ENCODE data around the gene ARL3. TPM values are rescaled to one million over a fixed set of nuclear protein-coding genes. Genes with fewer than 3 reads are reported as not detected.

The ARL3 gene
- total RNA-seq, 1 donor from 2014 or later: 7.3 TPM

- intact Hi-C loops (cut with DNase I): no loop called here
- peak overlapping the region; percentile 91 for H3K4me3 ChIP-seq
- ATAC-seq: peak; percentile 84 to 85
- TF ChIP-seq CTCF (IDR thresholded peaks at IDR 0.05): no peak
- peaks cover 9% of the 10 kb centered on the region for H3K4me1 ChIP-seq
- DNase-seq: peak; percentile 99
- peak overlapping the region; percentile 99 for H3K27ac ChIP-seq
- no peaks in the 10 kb centered on the region for H3K9me3 ChIP-seq
- H3K27me3 ChIP-seq (ENCODE audit: low read depth): no peaks in the 10 kb centered on the region
- H3K36me3 ChIP-seq: no peaks in the 10 kb centered on the region
Measured at GRCh38 chr10:102641880-102642735, 72.1 kb downstream of the ARL3 start.

GRCh38 chr10:102641402-102641801 lies 72.8 kb downstream of the ARL3 start:
- DNase-seq: no peak
- no peak for TF ChIP-seq CTCF (IDR thresholded peaks at IDR 0.05)
- H3K36me3 ChIP-seq: no peaks in the 10 kb centered on the region
- peaks cover 2% of the 10 kb centered on the region for H3K4me1 ChIP-seq
- H3K27ac ChIP-seq: peak overlapping the region; percentile 99
- no peaks in the 10 kb centered on the region for H3K9me3 ChIP-seq
- ATAC-seq: no peak
- intact Hi-C loops (cut with DNase I): no loop called here
- H3K4me3 ChIP-seq: peak overlapping the region; percentile 91
- H3K27me3 ChIP-seq (ENCODE audit: low read depth): no peaks in the 10 kb centered on the region

- H3K4me1 ChIP-seq: peaks cover 14% of the 10 kb centered on the region
- intact Hi-C loops (cut with DNase I): no loop called here
- no peak overlapping the region for H3K27ac ChIP-seq
- no peaks in the 10 kb centered on the region for H3K9me3 ChIP-seq
- no peaks in the 10 kb centered on the region for H3K36me3 ChIP-seq
- no peak for TF ChIP-seq CTCF (IDR thresholded peaks at IDR 0.05)
- DNase-seq (no peak), ATAC-seq (no peak)
- no peak overlapping the region for H3K4me3 ChIP-seq
- no peaks in the 10 kb centered on the region for H3K27me3 ChIP-seq (ENCODE audit: low read depth)
Measured at GRCh38 chr10:102639537-102639936, 74.7 kb downstream of the ARL3 start.

- Histone ChIP-seq H3K27me3 (ENCODE audit: low read depth) (no peaks in the 10 kb centered on the region), H3K27ac (peak overlapping the region; percentile 18), H3K9me3 (no peaks in the 10 kb centered on the region), H3K4me3 (no peak overlapping the region), H3K4me1 (peaks cover 42% of the 10 kb centered on the region), H3K36me3 (peaks cover 3% of the 10 kb centered on the region)
- TF ChIP-seq CTCF (IDR thresholded peaks at IDR 0.05): no peak
- ATAC-seq: peak; percentile 6 to 20
- intact Hi-C loops (cut with DNase I): no loop called here
- peak; percentile 26 for DNase-seq
Measured at GRCh38 chr10:102635377-102635776, 78.8 kb downstream of the ARL3 start.

- peak; percentile 4 to 52 for ATAC-seq
- Histone ChIP-seq H3K4me3 (no peak overlapping the region), H3K27me3 (ENCODE audit: low read depth) (no peaks in the 10 kb centered on the region), H3K4me1 (peaks cover 43% of the 10 kb centered on the region), H3K36me3 (peaks cover 9% of the 10 kb centered on the region), H3K9me3 (no peaks in the 10 kb centered on the region), H3K27ac (peak overlapping the region; percentile 18)
- DNase-seq: peak; percentile 41
- intact Hi-C loops (cut with DNase I): no loop called here
- no peak for TF ChIP-seq CTCF (IDR thresholded peaks at IDR 0.05)
Measured at GRCh38 chr10:102634686-102635085, 79.5 kb downstream of the ARL3 start.
